ENCODE results near the gene TCTN1.
A peak's percentile ranks its signal among the peaks of the same experiment; 100 is the strongest.

The TCTN1 gene

DNA sequence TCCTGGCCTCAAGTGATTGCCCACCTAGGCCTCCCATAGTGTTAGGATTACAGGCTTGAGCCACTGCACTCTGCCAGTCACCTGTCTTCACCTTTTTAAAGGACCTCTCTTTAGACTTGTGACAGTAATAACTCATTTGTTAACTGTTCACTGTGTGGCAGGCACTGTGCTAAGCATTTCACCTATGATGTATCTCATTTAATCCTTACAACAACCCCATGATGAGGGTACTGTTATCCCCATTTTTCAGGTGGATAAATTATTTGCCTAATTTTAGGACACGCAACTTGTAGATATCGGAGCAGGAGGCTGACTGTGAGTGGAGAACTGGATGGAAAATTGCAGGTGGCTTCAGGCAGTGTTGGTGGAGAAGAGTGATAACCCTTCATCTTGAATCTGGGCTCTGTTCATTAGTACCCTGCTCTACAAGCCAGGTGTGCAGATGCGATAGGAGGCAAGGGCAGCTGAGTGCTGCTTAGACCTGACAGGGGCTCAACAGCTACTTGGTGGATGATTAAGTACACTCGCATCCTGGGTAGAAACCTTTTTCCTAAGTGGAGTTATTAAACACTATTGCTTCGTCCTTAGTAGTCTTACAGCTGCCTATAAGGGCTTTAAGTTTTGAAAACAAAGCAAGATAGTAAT is 2.7 kb downstream of the TCTN1 start:
- no peak overlapping the region for H3K4me2 ChIP-seq (ENCODE audit: low read length)
- H3K27ac ChIP-seq (ENCODE audit: low read depth, low read length, poor library complexity, severe bottlenecking) = peak overlapping the region; percentile 78
- no peaks in the 10 kb centered on the region for H3F3A ChIP-seq (ENCODE audit: insufficient read depth, low read length)
- no peaks in the 10 kb centered on the region for H3K9me3 ChIP-seq (ENCODE audit: low read length)
- no peaks in the 10 kb centered on the region for H3K79me2 ChIP-seq (ENCODE audit: insufficient read depth, low read length)
- H3K9me2 ChIP-seq (ENCODE audit: low read depth, low read length) = no peaks in the 10 kb centered on the region
- H3K27me3 ChIP-seq (ENCODE audit: insufficient read depth, low read length) = no peaks in the 10 kb centered on the region
- peaks cover 50% of the 10 kb centered on the region for H3K4me1 ChIP-seq (ENCODE audit: insufficient read depth, low read length, severe bottlenecking)
- H3K4me3 ChIP-seq (ENCODE audit: low read depth, low read length, poor library complexity, severe bottlenecking) = no peak overlapping the region
- no peaks in the 10 kb centered on the region for H4K20me1 ChIP-seq (ENCODE audit: insufficient read depth, low read length)
- H3K9ac ChIP-seq (ENCODE audit: low read length) = no peak overlapping the region
- TF ChIP-seq, protein P1, sequence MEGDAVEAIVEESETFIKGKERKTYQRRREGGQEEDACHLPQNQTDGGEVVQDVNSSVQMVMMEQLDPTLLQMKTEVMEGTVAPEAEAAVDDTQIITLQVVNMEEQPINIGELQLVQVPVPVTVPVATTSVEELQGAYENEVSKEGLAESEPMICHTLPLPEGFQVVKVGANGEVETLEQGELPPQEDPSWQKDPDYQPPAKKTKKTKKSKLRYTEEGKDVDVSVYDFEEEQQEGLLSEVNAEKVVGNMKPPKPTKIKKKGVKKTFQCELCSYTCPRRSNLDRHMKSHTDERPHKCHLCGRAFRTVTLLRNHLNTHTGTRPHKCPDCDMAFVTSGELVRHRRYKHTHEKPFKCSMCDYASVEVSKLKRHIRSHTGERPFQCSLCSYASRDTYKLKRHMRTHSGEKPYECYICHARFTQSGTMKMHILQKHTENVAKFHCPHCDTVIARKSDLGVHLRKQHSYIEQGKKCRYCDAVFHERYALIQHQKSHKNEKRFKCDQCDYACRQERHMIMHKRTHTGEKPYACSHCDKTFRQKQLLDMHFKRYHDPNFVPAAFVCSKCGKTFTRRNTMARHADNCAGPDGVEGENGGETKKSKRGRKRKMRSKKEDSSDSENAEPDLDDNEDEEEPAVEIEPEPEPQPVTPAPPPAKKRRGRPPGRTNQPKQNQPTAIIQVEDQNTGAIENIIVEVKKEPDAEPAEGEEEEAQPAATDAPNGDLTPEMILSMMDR (IDR thresholded peaks at IDR 0.05; ENCODE audit: low read length) = no peak
- no peak for TF ChIP-seq EZH2 (IDR thresholded peaks at IDR 0.05; ENCODE audit: borderline replicate concordance, low read length)
- H3K36me3 ChIP-seq (ENCODE audit: insufficient read depth, low read length) = no peaks in the 10 kb centered on the region
- H2AFZ ChIP-seq (ENCODE audit: low read length) = no peak overlapping the region

DNA sequence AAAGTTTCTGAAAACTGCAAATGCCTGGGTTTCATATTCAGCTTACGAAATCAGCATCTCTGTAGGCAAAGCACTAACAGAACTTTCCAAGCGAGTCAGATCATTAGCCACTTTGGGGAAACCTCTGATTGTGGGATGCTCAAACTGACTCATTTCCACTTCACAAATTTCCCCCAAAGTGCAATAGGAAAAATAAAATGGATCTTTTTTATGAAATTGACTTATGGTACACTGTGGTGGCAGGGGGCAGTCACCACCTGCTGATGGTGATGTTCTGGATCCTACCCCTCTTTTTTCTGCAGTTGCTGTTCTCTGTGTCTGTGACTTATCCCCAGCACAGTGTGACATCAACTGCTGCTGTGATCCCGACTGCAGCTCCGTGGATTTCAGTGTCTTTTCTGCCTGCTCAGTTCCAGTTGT is 5.6 kb downstream of the TCTN1 start:
- Histone ChIP-seq H2AFZ (ENCODE audit: low read length) (no peak overlapping the region), H3K9me2 (ENCODE audit: low read depth, low read length) (no peaks in the 10 kb centered on the region), H4K20me1 (ENCODE audit: insufficient read depth, low read length) (no peaks in the 10 kb centered on the region), H3K27ac (ENCODE audit: low read depth, low read length, poor library complexity, severe bottlenecking) (peak overlapping the region; percentile 86), H3K4me3 (ENCODE audit: low read depth, low read length, poor library complexity, severe bottlenecking) (peak overlapping the region; percentile 48), H3F3A (ENCODE audit: insufficient read depth, low read length) (no peaks in the 10 kb centered on the region), H3K4me2 (ENCODE audit: low read length) (peak overlapping the region; percentile 68), H3K79me2 (ENCODE audit: insufficient read depth, low read length) (no peaks in the 10 kb centered on the region), H3K9me3 (ENCODE audit: low read length) (no peaks in the 10 kb centered on the region), H3K27me3 (ENCODE audit: insufficient read depth, low read length) (no peaks in the 10 kb centered on the region), H3K9ac (ENCODE audit: low read length) (peak overlapping the region; percentile 63), H3K4me1 (ENCODE audit: insufficient read depth, low read length, severe bottlenecking) (peaks cover 44% of the 10 kb centered on the region), H3K36me3 (ENCODE audit: insufficient read depth, low read length) (no peaks in the 10 kb centered on the region)
- TF ChIP-seq, protein P1 (IDR thresholded peaks at IDR 0.05; ENCODE audit: low read length) = peak; percentile 47
- TF ChIP-seq EZH2 (IDR thresholded peaks at IDR 0.05; ENCODE audit: borderline replicate concordance, low read length) = no peak

DNA sequence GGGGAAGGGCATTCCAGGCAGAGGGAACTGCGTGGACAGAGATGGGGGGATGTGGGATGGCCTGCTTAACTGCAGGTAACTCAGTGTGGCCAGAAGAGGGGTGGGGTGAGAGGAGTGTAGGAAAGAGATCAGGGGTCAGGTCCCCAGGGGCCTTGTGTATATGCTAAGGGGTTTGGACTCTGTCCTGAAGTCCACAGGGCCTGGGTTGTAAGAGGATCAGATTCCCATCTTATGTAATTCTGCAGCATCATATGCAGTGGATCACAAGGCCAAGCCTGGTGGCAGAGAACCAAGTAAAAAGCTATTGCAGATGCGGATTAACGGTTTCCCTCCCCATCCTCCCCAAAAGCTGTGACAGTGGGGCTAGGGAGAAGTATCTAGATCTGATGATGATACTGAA is 8.7 kb downstream of the TCTN1 start:
- no peaks in the 10 kb centered on the region for H3K9me3 ChIP-seq (ENCODE audit: low read length)
- no peaks in the 10 kb centered on the region for H3K27me3 ChIP-seq (ENCODE audit: insufficient read depth, low read length)
- no peak overlapping the region for H3K4me3 ChIP-seq (ENCODE audit: low read depth, low read length, poor library complexity, severe bottlenecking)
- no peaks in the 10 kb centered on the region for H3K79me2 ChIP-seq (ENCODE audit: insufficient read depth, low read length)
- no peaks in the 10 kb centered on the region for H3F3A ChIP-seq (ENCODE audit: insufficient read depth, low read length)
- H2AFZ ChIP-seq (ENCODE audit: low read length) = no peak overlapping the region
- peaks cover 33% of the 10 kb centered on the region for H3K4me1 ChIP-seq (ENCODE audit: insufficient read depth, low read length, severe bottlenecking)
- no peak overlapping the region for H3K4me2 ChIP-seq (ENCODE audit: low read length)
- peak overlapping the region; percentile 28 for H3K27ac ChIP-seq (ENCODE audit: low read depth, low read length, poor library complexity, severe bottlenecking)
- no peak overlapping the region for H3K9ac ChIP-seq (ENCODE audit: low read length)
- H3K9me2 ChIP-seq (ENCODE audit: low read depth, low read length) = no peaks in the 10 kb centered on the region
- H3K36me3 ChIP-seq (ENCODE audit: insufficient read depth, low read length) = no peaks in the 10 kb centered on the region
- no peaks in the 10 kb centered on the region for H4K20me1 ChIP-seq (ENCODE audit: insufficient read depth, low read length)
- TF ChIP-seq EZH2 (IDR thresholded peaks at IDR 0.05; ENCODE audit: borderline replicate concordance, low read length) = no peak
- TF ChIP-seq, protein P1 (IDR thresholded peaks at IDR 0.05; ENCODE audit: low read length) = no peak
